PC-9 (cell line): ENCODE measurements around the gene ZNF275. TPM values are rescaled to one million over a fixed set of nuclear protein-coding genes. Genes with fewer than 3 reads are reported as not detected.

ENCODE experiments used
- BruUV-seq: library from RNA; stranded (reverse); fragments of 400-500 nt; replicated peaks from 2 replicates; lab custom pipeline; 2021; lab: Mats Ljungman, UMichigan
- CTCF ChIA-PET: fragments of 300-600 bp; sonication (Branson Sonifier 250); formaldehyde crosslinking; loops from one replicate; lab custom pipeline; 2022; ENCODE audit warnings: antibody characterized with exemption; lab: Charles Lee
- POLR2A ChIA-PET: fragments of 300-600 bp; sonication (Branson Sonifier 250); formaldehyde crosslinking; loops from one replicate; lab custom pipeline; 2022; ENCODE audit warnings: antibody characterized with exemption; ENCODE audit not compliant: unreplicated experiment; lab: Charles Lee
- DNase-seq, 2 experiments: peaks; one replicate each; pipeline versions ENCODE4 v3.0.0 to v3.0.0-alpha.2; 2015 to 2022; ENCODE audit warnings: mixed read lengths in 1 of 2
- H2AFZ ChIP-seq: fragments of 200-600 bp; sonication (generic); 2 replicates; pipeline ENCODE4 v1.8.1; 2017; ENCODE audit warnings: antibody characterized with exemption
- H3F3A ChIP-seq: fragments of 200-600 bp; sonication (generic); 2 replicates; pipeline ENCODE4 v1.8.1; 2017; ENCODE audit warnings: antibody characterized with exemption, mild to moderate bottlenecking, low read depth; ENCODE audit not compliant: insufficient read depth
- H3K27ac ChIP-seq: fragments of 200-600 bp; sonication (generic); 2 replicates; pipeline ENCODE4 v1.6.1; 2016; ENCODE audit warnings: mixed run types
- H3K27me3 ChIP-seq: fragments of 200-600 bp; sonication (generic); 2 replicates; pipeline ENCODE4 v1.6.1; 2016; ENCODE audit warnings: low read depth, mixed run types; ENCODE audit not compliant: insufficient read depth
- H3K36me3 ChIP-seq: fragments of 200-600 bp; sonication (generic); 2 replicates; pipeline ENCODE4 v1.6.1; 2016; ENCODE audit warnings: low read depth, mixed run types
- H3K4me1 ChIP-seq: fragments of 200-600 bp; sonication (generic); replicated peaks from 2 replicates; pipeline ENCODE4 v1.6.1; 2016; ENCODE audit warnings: mixed run types; ENCODE audit not compliant: insufficient read depth
- H3K4me2 ChIP-seq: fragments of 200-600 bp; sonication (generic); 2 replicates; pipeline ENCODE4 v1.6.1; 2017; ENCODE audit warnings: mixed run types
- H3K4me3 ChIP-seq: fragments of 200-600 bp; sonication (generic); 2 replicates; pipeline ENCODE4 v1.6.1; 2016; ENCODE audit warnings: mixed run types
- H3K79me2 ChIP-seq: fragments of 200-600 bp; sonication (generic); 2 replicates; pipeline ENCODE4 v1.6.1; 2017; ENCODE audit warnings: low read depth, mixed run types
- H3K9me2 ChIP-seq: fragments of 200-600 bp; sonication (generic); 2 replicates; pipeline ENCODE4 v1.8.1; 2017; ENCODE audit warnings: mild to moderate bottlenecking; ENCODE audit not compliant: insufficient read depth
- H3K9me3 ChIP-seq: fragments of 200-600 bp; sonication (generic); 2 replicates; pipeline ENCODE4 v1.8.1; 2016; ENCODE audit warnings: low read depth; ENCODE audit not compliant: insufficient read depth
- H4K20me1 ChIP-seq: fragments of 200-600 bp; sonication (generic); 2 replicates; pipeline ENCODE4 v1.8.1; 2017; ENCODE audit not compliant: insufficient read depth
- EZH2 ChIP-seq: fragments of 200-600 bp; sonication (generic); IDR thresholded peaks from 2 replicates; pipeline ENCODE4 v1.8.0; 2017; ENCODE audit warnings: antibody characterized with exemption, low read depth
- intact Hi-C: fragments of 100-400 bp; cut with micrococcal nuclease; formaldehyde crosslinking; loops from one replicate; pipeline ENCODE4 v1.10.0; 2022; ENCODE audit not compliant: unreplicated experiment
- total RNA-seq: library from RNA; stranded (reverse); gene quantifications from 2 replicates; pipeline ENCODE4 v1.2.3, GENCODE V29; 2021
- TF ChIP-seq, protein P1 (sequence below): fragments of 200-600 bp; sonication (generic); conservative IDR thresholded peaks from 2 replicates; pipeline ENCODE4 v1.6.1; 2017; ENCODE audit warnings: mixed run types, antibody characterized with exemption, mild to moderate bottlenecking, moderate library complexity

ZNF275 gene
- total RNA-seq, 1 experiment from 2014 or later = 7.1 TPM

DNA sequence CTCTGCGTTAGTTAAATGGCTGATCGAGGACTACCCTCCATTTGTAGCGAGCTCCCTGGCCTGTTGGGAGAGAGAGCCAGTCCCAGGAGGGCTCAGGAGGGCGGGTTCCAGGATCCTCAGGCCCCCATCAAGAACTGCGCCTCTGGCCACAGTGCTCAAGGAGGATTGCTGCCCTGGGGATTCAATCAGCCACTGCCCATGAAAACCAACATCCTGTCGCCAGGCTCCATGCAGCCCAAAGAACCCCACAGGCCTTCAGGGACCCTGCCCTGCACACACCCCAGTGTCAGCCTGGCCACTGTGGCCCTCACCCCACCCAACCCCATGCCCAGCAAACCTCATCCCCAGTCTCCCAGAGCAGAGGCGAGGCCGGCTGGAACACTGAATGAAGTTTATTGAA lies 16.6 kb upstream of the ZNF275 start:
- no peaks in the 10 kb centered on the region for H3K9me3 ChIP-seq
- TF ChIP-seq, protein P1, sequence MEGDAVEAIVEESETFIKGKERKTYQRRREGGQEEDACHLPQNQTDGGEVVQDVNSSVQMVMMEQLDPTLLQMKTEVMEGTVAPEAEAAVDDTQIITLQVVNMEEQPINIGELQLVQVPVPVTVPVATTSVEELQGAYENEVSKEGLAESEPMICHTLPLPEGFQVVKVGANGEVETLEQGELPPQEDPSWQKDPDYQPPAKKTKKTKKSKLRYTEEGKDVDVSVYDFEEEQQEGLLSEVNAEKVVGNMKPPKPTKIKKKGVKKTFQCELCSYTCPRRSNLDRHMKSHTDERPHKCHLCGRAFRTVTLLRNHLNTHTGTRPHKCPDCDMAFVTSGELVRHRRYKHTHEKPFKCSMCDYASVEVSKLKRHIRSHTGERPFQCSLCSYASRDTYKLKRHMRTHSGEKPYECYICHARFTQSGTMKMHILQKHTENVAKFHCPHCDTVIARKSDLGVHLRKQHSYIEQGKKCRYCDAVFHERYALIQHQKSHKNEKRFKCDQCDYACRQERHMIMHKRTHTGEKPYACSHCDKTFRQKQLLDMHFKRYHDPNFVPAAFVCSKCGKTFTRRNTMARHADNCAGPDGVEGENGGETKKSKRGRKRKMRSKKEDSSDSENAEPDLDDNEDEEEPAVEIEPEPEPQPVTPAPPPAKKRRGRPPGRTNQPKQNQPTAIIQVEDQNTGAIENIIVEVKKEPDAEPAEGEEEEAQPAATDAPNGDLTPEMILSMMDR = no peak
- no peak for TF ChIP-seq EZH2
- peaks cover 27% of the 10 kb centered on the region; the same call in 1 of the 2 replicates for H3K27me3 ChIP-seq
- H3K27ac ChIP-seq = no peak overlapping the region
- CTCF ChIA-PET = no interaction called here
- no peak overlapping the region for H3K4me2 ChIP-seq
- no peak overlapping the region for H3K4me3 ChIP-seq
- H3K9me2 ChIP-seq = no peaks in the 10 kb centered on the region
- H4K20me1 ChIP-seq = no peaks in the 10 kb centered on the region
- H3F3A ChIP-seq = no peaks in the 10 kb centered on the region
- intact Hi-C loops = no loop called here
- H3K4me1 ChIP-seq = no peaks in the 10 kb centered on the region
- H3K36me3 ChIP-seq = no peaks in the 10 kb centered on the region
- BruUV-seq = no TSS peak
- POLR2A ChIA-PET = no interaction called here
- no peaks in the 10 kb centered on the region for H3K79me2 ChIP-seq
- H2AFZ ChIP-seq = no peak overlapping the region
- DNase-seq = no peak

DNA sequence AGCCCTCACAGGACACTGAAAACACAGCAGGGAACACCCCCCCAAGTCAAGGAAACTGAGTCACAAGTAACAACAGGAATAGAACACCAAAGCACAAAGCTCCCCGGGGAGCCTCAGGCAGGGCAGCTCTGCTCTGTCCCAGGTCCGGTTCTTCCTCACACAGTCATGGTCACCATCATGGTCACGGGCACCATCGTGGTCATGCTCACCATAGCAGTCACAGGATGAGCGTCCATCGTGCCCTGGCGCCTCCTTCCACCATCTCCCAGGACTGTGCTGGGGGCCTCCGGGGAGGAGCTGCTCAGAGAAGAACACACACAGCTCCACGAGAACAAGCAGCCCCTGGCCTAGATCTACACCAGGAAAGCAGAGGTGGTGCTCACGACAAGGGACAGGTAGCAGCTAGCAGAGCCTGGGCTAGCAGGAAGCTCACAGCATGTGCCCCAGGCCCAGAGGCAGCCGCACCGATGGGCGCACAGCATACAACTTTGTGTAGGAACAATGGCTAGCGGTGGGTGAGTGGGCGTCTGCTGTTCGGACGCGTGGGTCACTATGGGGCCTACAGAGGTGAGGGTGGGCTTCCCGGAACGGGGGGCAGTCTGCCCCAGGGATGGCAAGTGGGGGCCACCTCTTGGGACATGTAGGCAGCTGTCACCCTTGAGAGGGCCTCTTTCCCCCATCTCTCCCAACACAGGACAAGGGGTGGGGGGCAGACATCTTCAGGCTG lies 15.8 kb upstream of the ZNF275 start:
- BruUV-seq = no TSS peak
- intact Hi-C loops = no loop called here
- Histone ChIP-seq H2AFZ (no peak overlapping the region), H3K4me2 (no peak overlapping the region), H3K4me3 (no peak overlapping the region), H3K9me2 (no peaks in the 10 kb centered on the region), H3F3A (no peaks in the 10 kb centered on the region), H3K4me1 (no peaks in the 10 kb centered on the region), H4K20me1 (no peaks in the 10 kb centered on the region), H3K27me3 (peaks cover 27% of the 10 kb centered on the region; the same call in 1 of the 2 replicates), H3K36me3 (no peaks in the 10 kb centered on the region), H3K27ac (no peak overlapping the region), H3K9me3 (no peaks in the 10 kb centered on the region), H3K79me2 (no peaks in the 10 kb centered on the region)
- DNase-seq = no peak
- ChIA-PET CTCF (no interaction called here), POLR2A (no interaction called here)
- no peak for TF ChIP-seq EZH2
- TF ChIP-seq, protein P1 = no peak

DNA sequence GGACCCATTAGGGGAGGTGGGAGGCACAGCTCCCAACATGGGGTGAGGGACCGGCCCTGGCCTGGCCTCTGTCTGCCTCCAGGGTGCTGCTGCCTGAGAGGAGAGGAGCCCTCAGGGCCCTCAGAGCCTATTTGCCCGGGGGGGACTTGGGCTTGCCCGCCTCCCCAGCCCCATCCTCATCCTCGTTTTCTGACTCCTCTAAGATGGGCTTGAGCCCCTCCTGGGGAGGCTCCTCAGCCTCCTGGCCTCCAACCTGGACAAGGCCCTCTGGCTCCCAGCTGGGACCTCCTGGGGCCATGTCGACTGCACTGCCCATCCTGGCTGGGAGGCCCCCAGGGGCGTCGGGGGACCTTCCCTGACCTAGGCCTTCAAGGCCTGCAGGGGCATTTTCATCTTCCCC lies 15.1 kb upstream of the ZNF275 start:
- Histone ChIP-seq H3K79me2 (no peaks in the 10 kb centered on the region), H4K20me1 (no peaks in the 10 kb centered on the region), H2AFZ (no peak overlapping the region), H3K9me2 (no peaks in the 10 kb centered on the region), H3K4me3 (no peak overlapping the region), H3K36me3 (no peaks in the 10 kb centered on the region), H3K4me1 (no peaks in the 10 kb centered on the region), H3K4me2 (no peak overlapping the region), H3K27ac (no peak overlapping the region), H3K9me3 (no peaks in the 10 kb centered on the region), H3K27me3 (peaks cover 29% of the 10 kb centered on the region; the same call in 1 of the 2 replicates), H3F3A (no peaks in the 10 kb centered on the region)
- POLR2A ChIA-PET = no interaction called here
- intact Hi-C loops = no loop called here
- no peak for DNase-seq
- no TSS peak for BruUV-seq
- CTCF ChIA-PET = no interaction called here
- TF ChIP-seq, protein P1 = no peak
- TF ChIP-seq EZH2 = no peak
